ENCODE data around the gene NACC2. TPM values are rescaled to one million over a fixed set of nuclear protein-coding genes. Genes with fewer than 3 reads are reported as not detected.
A peak's percentile ranks its signal among the peaks of the same experiment; 100 is the strongest.

NACC2 gene
- total and polyA plus RNA-seq, 10 of the 15 experiments (the other 5 are each of a cell fraction or from before 2014, with no cell fraction given): 0.66 to 14.7 (median 3.5) TPM

GRCh38 chr9:135959814-135960213 is 135.3 kb downstream of the NACC2 start:
- TSS peak; percentile 60 for BruUV-seq (replicated peaks)
- H4K20me1 ChIP-seq (ENCODE audit: control insufficient read depth, insufficient read depth): peaks cover 4% of the 10 kb centered on the region; the same call in 1 of the 2 replicates
- 72% methylated on average over 9 of the region's 9 CpGs for WGBS (ENCODE audit: insufficient coverage, insufficient replicate concordance, low lambda C conversion rate, missing lambda C conversion rate)
- H3K27me3 ChIP-seq (replicated peaks in 1 of 2; ENCODE audit: control insufficient read depth in 2 of 2, insufficient read depth in 2 of 2, low read length in 1 of 2): no peaks in the 10 kb centered on the region; a peak in 1 of 4 replicates
- peak overlapping the region; percentile 96 for H3K4me2 ChIP-seq (ENCODE audit: control insufficient read depth, insufficient read depth)
- peaks cover 36% of the 10 kb centered on the region for H3K79me2 ChIP-seq (ENCODE audit: control insufficient read depth, insufficient read depth, low read length)
- intact Hi-C loops (cut with micrococcal nuclease; ENCODE audit: unreplicated experiment): loop anchor here (5.0 to 10.0 kb wide), 2 partner anchors 53 to 325 kb away; partner anchors contain the start of gene CAMSAP1
- H3K4me1 ChIP-seq (ENCODE audit: control insufficient read depth, insufficient read depth, low read length): peaks cover 9% of the 10 kb centered on the region
- no peak for DNase-seq (ENCODE audit: low read depth, low spot score)
- no peaks in the 10 kb centered on the region for H3K9me3 ChIP-seq (replicated peaks; ENCODE audit: control insufficient read depth, insufficient read depth, low read length)
- ChIA-PET RAD21 (ENCODE audit: unreplicated experiment) (interaction anchor here (0.7 to 2.8 kb wide), 3 partner anchors 60 to 150 kb away, joined by 3 to 9 read pairs (median 4); no protein-coding TSS in a partner anchor), POLR2A (interaction anchor here (1.1 to 2.0 kb wide), 4 partner anchors 12 to 158 kb away, joined by 3 to 5 read pairs (median 3); no protein-coding TSS in a partner anchor), SMC1A (ENCODE audit: uncharacterized antibody, unreplicated experiment) (interaction anchor here (2.1 kb wide), 1 partner anchor 162 kb away, joined by 6 read pairs; no protein-coding TSS in a partner anchor), CTCF (interaction anchor here (0.8 to 2.2 kb wide), 4 partner anchors 10 to 309 kb away, joined by 3 to 14 read pairs (median 4); no protein-coding TSS in a partner anchor)
- no peak for FAIRE-seq
- H3K4me3 ChIP-seq: peak overlapping the region; percentile 92
- no peak overlapping the region for H2AFZ ChIP-seq (ENCODE audit: control insufficient read depth, low read depth, low read length)
- peak overlapping the region; percentile 82 for H3K9ac ChIP-seq (ENCODE audit: control insufficient read depth, insufficient read depth, low read length)
- ATAC-seq: no peak
- TF ChIP-seq HCFC1 (IDR thresholded peaks at IDR 0.05; ENCODE audit: low read length) (no peak), HDGF (IDR thresholded peaks at IDR 0.05) (no peak), SMARCA5 (IDR thresholded peaks at IDR 0.05) (no peak), KAT2A (conservative IDR thresholded peaks at IDR 0.05; ENCODE audit: control insufficient read depth, low read depth, low read length) (no peak), SRF (IDR thresholded peaks at IDR 0.05; ENCODE audit: low read depth in 2 of 2, low read length in 2 of 2) (no peak)
- in situ Hi-C loops (cut with MboI): loop anchor here (5.0 kb wide), 1 partner anchor 162 kb away; no protein-coding TSS in a partner anchor
- peaks cover 0 to 1% of the 10 kb centered on the region in 2 experiments; a peak in 1 of 4 replicates for H3K36me3 ChIP-seq (ENCODE audit: control insufficient read depth in 2 of 2, insufficient read depth in 2 of 2, low read length in 1 of 2)
- H3K27ac ChIP-seq (ENCODE audit: control insufficient read depth, insufficient read depth): peak overlapping the region; percentile 76; the same call in 1 of the 2 replicates

GRCh38 chr9:135958485-135958884 is 136.6 kb downstream of the NACC2 start:
- DNase-seq (ENCODE audit: low read depth, low spot score): no peak
- FAIRE-seq: no peak
- SMC1A ChIA-PET (ENCODE audit: uncharacterized antibody, unreplicated experiment): no interaction called here
- Histone ChIP-seq H3K9me3 (replicated peaks; ENCODE audit: control insufficient read depth, insufficient read depth, low read length) (no peaks in the 10 kb centered on the region), H4K20me1 (ENCODE audit: control insufficient read depth, insufficient read depth) (peaks cover 4% of the 10 kb centered on the region; the same call in 1 of the 2 replicates), H2AFZ (ENCODE audit: control insufficient read depth, low read depth, low read length) (no peak overlapping the region), H3K4me2 (ENCODE audit: control insufficient read depth, insufficient read depth) (peak overlapping the region; percentile 38), H3K4me3 (no peak overlapping the region), H3K27ac (ENCODE audit: control insufficient read depth, insufficient read depth) (no peak overlapping the region), H3K36me3 (ENCODE audit: control insufficient read depth in 2 of 2, insufficient read depth in 2 of 2, low read length in 1 of 2) (peaks cover 3% of the 10 kb centered on the region in 2 experiments; a peak in 2 of 4 replicates), H3K79me2 (ENCODE audit: control insufficient read depth, insufficient read depth, low read length) (peaks cover 36% of the 10 kb centered on the region), H3K27me3 (replicated peaks in 1 of 2; ENCODE audit: control insufficient read depth in 2 of 2, insufficient read depth in 2 of 2, low read length in 1 of 2) (no peaks in the 10 kb centered on the region; a peak in 1 of 4 replicates), H3K9ac (ENCODE audit: control insufficient read depth, insufficient read depth, low read length) (no peak overlapping the region; the same call in 1 of the 2 replicates), H3K4me1 (ENCODE audit: control insufficient read depth, insufficient read depth, low read length) (peaks cover 9% of the 10 kb centered on the region)
- intact Hi-C loops (cut with micrococcal nuclease; ENCODE audit: unreplicated experiment) (no loop called here), in situ Hi-C loops (cut with MboI) (no loop called here)
- CTCF ChIA-PET: interaction anchor here (1.1 kb wide), 1 partner anchor 94 kb away, joined by 4 read pairs; no protein-coding TSS in a partner anchor
- no peak for ATAC-seq
- no TSS peak for BruUV-seq (replicated peaks)
- RAD21 ChIA-PET (ENCODE audit: unreplicated experiment): no interaction called here
- POLR2A ChIA-PET: no interaction called here
- 87% methylated on average over 12 of the region's 12 CpGs for WGBS (ENCODE audit: insufficient coverage, insufficient replicate concordance, low lambda C conversion rate, missing lambda C conversion rate)
- TF ChIP-seq SMARCA5 (IDR thresholded peaks at IDR 0.05) (no peak), TCF12 (IDR thresholded peaks at IDR 0.05; ENCODE audit: low read depth, low read length) (no peak), SUPT20H (IDR thresholded peaks at IDR 0.05; ENCODE audit: borderline replicate concordance, control insufficient read depth, low read depth, low read length) (no peak), PRDM15 (CRISPR knock-in tag; IDR thresholded peaks at IDR 0.05) (no peak), CBFB (IDR thresholded peaks at IDR 0.05; ENCODE audit: low read depth) (no peak), RAD21 (IDR thresholded peaks at IDR 0.05; ENCODE audit: insufficient read depth, low read depth, low read length) (no peak), ZNF274 (IDR thresholded peaks at IDR 0.05; ENCODE audit: insufficient read depth, insufficient read length) (no peak), YY1 (IDR thresholded peaks at IDR 0.05; ENCODE audit: low read depth, low read length) (no peak), ZSCAN29 (IDR thresholded peaks at IDR 0.05) (no peak), HDAC6 (IDR thresholded peaks at IDR 0.05; ENCODE audit: unreplicated experiment) (no peak), RB1 (IDR thresholded peaks at IDR 0.05; ENCODE audit: borderline replicate concordance) (no peak)

Data from GM12878 (cell line).